GM19023 (cell line): ENCODE measurements around the gene HTR4.
A peak's percentile ranks its signal among the peaks of the same experiment; 100 is the strongest.
"Not testable (repeated sequence)": the region's sequence is repeated elsewhere in the genome, so short reads cannot be mapped to it uniquely, and the experiment has no call there.

Source experiments
- ATAC-seq: cut with Tn5 transposase; IDR thresholded peaks from one replicate; pipeline ENCODE4 v1.9.1; 2021; ENCODE audit warnings: mild to moderate bottlenecking, moderate library complexity; ENCODE audit not compliant: unreplicated experiment

Gene HTR4

GRCh38 chr5:148653836-148654781 lies at the start of gene HTR4:
Gene HTR4 (minus strand): TSS chr5:148654527. CDS start chr5:148637014, 17,513 bp downstream.
- ATAC-seq: no peak

- ATAC-seq: no peak
Observed at GRCh38 chr5:148702019-148702596, 47.8 kb upstream of the HTR4 start.

DNA sequence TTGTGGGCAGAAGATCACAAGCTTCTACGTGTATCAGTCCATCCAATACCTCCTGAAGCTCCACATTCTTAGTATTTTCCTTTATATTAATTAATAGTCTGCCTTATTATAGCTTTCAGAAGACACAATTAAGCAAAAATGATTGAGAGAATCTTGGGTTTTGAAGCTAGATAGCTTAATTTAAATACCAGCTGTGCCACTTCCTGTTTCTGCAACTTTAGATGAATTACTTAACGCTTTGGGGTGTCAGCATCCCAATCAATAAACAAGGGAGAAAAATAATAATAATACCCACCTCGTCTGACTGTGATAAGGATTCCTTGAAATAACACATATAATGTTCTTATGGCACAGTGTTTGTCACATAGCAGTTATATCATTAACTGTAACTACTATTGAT lies 44.7 kb upstream of the HTR4 start:
- ATAC-seq: no peak

DNA sequence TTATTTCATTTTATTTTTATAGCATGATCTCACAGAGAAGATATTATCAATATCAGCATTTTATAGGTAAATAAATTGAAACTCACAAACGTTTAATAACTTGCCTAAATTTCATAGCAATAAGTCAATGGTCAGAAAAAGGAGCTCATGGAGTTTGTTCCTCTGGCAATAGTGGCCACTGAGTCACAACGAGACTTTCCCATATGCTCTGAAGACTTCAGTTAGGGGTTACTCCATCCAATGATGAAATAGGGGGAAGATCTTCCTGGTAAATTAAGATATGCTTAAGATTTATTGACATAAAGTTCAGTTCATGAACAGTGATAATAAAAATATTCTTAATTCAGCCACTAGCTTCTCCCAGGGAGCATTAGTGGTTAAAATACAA lies 43.5 kb upstream of the HTR4 start:
- no peak for ATAC-seq

- no peak for ATAC-seq
Observed at GRCh38 chr5:148697180-148697808, 43.0 kb upstream of the HTR4 start.

DNA sequence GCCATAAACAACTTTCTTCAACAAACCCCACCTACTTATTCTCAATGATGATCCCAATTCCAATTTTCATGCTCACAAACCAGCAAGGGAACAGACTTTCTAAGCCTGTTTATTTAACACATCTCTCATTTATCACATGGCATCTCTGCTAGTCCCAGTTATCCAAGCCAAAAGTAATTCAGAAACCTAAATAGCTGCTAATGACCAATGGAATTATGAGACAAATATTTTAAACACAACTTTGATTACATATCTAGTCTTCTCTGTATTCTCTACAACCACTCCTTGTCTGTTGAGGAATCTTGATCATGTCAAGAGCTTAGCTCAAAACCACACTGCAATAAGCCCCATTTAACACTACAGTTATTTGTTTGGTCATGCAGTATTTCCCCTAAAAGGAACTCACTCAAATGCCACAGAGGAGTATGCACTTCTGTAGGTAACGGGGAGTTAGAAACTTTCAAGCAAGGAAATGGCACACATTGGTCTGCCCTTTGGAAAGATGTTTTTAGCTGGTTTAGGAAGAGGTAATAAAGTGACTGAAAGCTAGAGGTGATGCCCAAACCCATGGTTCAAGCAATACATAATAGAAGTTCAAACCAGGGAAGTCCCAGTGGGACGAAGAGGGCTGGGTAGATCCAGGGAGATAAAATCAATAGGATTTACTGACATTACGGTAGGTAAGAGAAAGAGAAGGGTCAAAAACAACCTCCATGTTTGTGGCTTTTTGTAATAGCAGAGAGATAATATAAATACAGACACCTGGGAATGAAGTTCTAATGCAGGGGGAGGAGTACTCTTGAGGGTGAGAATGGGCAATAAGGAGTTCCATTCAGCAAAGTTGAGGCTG lies 42.1 kb upstream of the HTR4 start:
- ATAC-seq: no peak

GRCh38 chr5:148690945-148691344 lies 36.6 kb upstream of the HTR4 start:
- no peak for ATAC-seq

DNA sequence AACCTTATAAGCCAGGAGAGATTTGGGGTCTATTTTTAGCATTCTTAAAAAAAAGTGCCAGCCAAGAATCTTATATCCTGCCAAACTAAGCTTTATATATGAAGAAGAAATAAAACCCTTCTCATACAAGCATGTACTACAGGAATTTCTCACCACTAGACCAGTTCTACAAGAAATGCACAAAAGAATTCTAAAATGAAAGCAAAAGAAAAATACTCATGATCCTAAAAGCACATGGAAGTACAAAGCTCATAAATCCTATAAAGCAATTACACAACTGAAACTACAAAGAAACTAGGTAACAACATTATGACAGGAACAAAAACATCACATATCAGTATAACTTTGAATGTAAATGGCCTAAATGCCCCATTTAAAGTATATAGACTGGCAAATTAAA lies 34.5 kb upstream of the HTR4 start:
- no peak for ATAC-seq

- no peak for ATAC-seq
Observed at GRCh38 chr5:148687871-148688270, 33.5 kb upstream of the HTR4 start.

- ATAC-seq: peak; percentile 92
Observed at GRCh38 chr5:148687427-148687826, 33.1 kb upstream of the HTR4 start.

- ATAC-seq: no peak
Observed at GRCh38 chr5:148686660-148687059, 32.3 kb upstream of the HTR4 start.

DNA sequence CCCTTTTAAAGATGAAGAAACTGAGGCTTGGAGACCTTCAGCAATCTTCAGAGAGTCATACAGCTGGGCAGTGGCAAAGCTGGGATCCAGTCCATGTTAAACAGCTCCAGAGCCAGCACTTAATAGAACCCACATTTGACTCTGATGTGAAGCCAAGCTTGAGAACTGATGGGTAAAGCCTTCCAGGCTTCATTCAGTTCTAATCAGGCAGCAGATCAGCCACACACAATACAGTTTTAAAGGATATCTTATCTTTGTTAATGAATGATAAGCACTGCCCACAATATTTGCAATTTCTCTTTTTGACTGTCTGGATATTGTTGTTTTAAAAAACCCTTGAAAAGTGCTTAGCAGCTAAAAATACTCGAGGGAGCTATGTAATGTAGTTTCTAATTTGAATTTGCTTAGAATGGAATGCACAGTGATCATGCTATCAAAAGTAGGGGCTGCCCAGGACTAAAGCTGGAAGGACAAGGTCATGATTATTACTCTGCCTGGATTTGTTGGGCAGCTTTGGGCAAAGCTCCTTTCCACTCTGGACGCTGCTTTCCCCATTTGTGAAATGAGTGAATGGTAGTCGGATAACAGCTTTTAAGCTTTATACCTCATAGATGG lies 31.3 kb upstream of the HTR4 start:
- ATAC-seq: no peak

DNA sequence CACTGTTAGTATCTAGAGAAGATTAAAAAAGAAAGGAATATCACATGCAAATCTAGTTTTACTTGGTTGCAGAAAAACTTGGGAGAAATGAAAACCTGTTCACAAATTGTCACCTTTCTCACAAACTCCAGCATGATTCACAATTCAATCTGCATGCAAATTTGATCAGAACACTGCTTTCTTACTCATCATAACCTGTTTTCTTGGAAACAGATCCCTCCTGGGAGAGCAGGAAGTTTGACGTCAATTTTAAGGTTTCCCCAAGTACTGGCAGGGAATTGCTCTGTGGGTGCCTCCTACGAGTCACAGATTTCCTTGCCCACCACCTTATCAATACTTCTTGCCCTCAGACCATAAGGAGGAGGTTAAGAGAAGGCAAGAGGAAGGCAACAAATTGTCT lies 30.2 kb upstream of the HTR4 start:
- no peak for ATAC-seq

GRCh38 chr5:148683651-148684050 lies 29.3 kb upstream of the HTR4 start:
- no peak for ATAC-seq

DNA sequence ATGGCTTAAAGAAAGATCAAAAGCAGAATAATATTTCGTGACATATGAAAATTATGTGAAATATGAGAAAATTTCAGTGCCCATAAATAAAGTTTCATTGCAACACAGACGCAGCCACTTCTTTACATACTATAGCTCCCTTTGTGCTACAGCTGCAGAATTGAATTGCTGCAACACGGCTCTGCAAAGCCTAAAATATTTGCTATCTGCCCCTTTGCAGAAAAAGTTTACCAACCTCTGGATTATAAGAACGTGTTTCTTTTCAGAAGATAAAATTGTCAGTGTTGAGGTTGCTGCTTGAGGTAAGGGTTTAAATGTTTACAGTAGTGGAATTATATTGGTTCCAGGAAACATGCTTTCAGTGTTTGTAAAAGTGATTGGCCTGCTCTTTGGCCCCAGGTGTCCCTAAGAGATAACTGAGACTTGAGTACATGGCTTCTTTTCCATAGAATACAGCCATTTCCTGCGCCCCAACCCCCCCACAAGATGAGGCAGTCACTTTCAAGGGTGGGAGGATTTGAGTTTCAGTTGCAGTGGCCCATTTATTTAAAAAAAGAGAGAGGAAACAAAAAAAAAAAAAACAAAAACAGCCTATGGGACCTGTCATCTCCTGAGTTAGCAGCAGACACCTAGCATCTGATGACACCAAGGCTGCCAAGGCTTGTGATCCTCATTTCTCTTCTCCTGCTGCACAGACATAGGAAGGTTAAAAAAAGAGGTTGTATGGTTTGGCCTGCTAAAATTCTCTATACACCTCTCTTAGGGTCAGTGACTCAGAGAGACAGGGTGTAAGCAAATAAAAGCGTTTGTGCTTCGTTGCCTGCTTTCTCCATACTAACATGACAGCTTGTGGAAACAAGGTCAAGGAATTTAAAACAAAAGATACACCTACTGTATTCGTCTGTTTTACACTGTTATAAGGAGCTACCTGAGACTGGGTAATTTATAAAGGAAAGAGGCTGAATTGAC lies 28.0 kb upstream of the HTR4 start:
- no peak for ATAC-seq

GRCh38 chr5:148681157-148682057 lies 27.1 kb upstream of the HTR4 start:
- no peak for ATAC-seq

DNA sequence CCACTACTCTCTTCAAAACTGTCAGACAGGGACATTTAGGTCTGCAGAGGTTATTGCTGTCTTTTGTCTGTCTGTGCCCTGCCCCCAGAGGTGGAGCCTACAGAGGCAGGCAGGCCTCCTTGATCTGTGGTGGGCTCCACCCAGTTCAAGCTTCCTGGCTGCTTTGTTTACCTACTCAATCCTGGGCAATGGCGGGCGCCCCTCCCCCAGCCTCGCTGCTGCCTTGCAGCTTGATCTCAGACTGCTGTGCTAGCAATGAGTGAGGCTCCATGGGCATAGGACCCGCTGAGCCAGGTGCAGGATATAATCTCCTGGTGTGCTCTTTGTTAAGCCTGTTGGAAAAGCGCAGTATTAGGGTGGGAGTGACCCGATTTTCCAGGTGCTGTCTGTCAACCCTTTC lies 19.4 kb upstream of the HTR4 start:
- not testable (repeated sequence) for ATAC-seq

DNA sequence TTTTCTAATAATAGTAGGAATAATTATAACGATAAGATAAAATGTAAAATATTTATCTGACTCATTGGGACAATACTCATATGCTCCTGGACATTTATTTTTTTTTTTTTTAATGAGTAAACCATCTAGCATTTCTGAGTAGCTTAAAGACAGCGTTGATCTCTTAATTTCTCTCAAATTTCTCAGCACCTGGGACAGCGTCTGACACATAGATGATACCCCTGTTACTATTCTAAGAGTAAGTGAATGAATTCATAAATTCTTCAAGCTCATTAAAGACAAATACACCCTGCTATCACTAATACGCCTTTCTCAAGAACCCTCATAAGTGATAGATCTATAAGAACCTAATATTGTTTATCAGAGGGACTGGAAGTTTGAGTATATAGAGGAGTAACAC lies 12.0 kb upstream of the HTR4 start:
- no peak for ATAC-seq
